Uterus (tissue), 4 donors: Measurements from ENCODE around the gene SCN4A. TPM values are rescaled to one million over a fixed set of nuclear protein-coding genes. Genes with fewer than 3 reads are reported as not detected.

Source experiments
- DNase-seq, 2 donors: peaks; one replicate each; pipeline ENCODE4 v3.0.0-alpha.2; 2019 to 2020
- H3K27ac ChIP-seq, 2 donors: fragments of 200-600 bp; sonication (generic); 1 replicate in 1 of 2; 2 replicates in 1 of 2; pipeline ENCODE4 v1.5.1; 2016 to 2018
- H3K27me3 ChIP-seq, 2 donors: fragments of 200-600 bp; sonication (generic); one replicate each; pipeline ENCODE4 v1.5.1; 2018 to 2019; ENCODE audit warnings: control low read depth in 1 of 2
- H3K36me3 ChIP-seq, 2 donors: fragments of 200-600 bp; sonication (generic); one replicate each; pipeline ENCODE4 v1.5.1; 2019; ENCODE audit warnings: control low read depth in 1 of 2
- H3K4me1 ChIP-seq, 2 donors: fragments of 200-600 bp; sonication (generic); one replicate each; pipeline ENCODE4 v1.5.1; 2018 to 2019; ENCODE audit warnings: control low read depth in 1 of 2
- H3K4me3 ChIP-seq, 2 donors: fragments of 200-600 bp; sonication (generic); 1 replicate in 1 of 2; 2 replicates in 1 of 2; pipeline ENCODE4 v1.5.1; 2018 to 2019; ENCODE audit warnings: mild to moderate bottlenecking in 1 of 2
- H3K9me3 ChIP-seq, 2 donors: fragments of 200-600 bp; sonication (generic); one replicate each; pipeline ENCODE4 v1.5.1; 2019; ENCODE audit warnings: control low read depth in 1 of 2
- CTCF ChIP-seq, 4 experiments: fragments of 200-600 bp in 2 of 4; fragments of 450-650 bp in 2 of 4; sonication (generic) in 2 of 4; IDR thresholded peaks; one replicate each; pipeline ENCODE4 v1.5.1; 2016 to 2019; ENCODE audit warnings: antibody characterized with exemption in 4 of 4, mild to moderate bottlenecking in 2 of 4, moderate library complexity in 1 of 4
- POLR2A ChIP-seq, 2 donors: fragments of 450-650 bp; IDR thresholded peaks; one replicate each; pipeline ENCODE4 v1.6.1; 2016; ENCODE audit warnings: antibody characterized with exemption in 2 of 2, mild to moderate bottlenecking in 1 of 2, moderate library complexity in 1 of 2
- intact Hi-C: fragments of 100-400 bp; cut with DNase I; formaldehyde crosslinking; loops from one replicate; pipeline ENCODE4 v1.15.1; 2023; ENCODE audit warnings: low total_unique reads
- total RNA-seq, 4 donors: library from RNA; depleted of rRNA in 3 of 4; stranded (reverse); fragments of >200 nt in 3 of 4; gene quantifications; one replicate each; pipeline versions ENCODE4 v1.1.0 to v1.2.4, GENCODE V29; 2014 to 2023
- donor health status: DM: yes; HTN: yes; CAD: no.

Gene SCN4A
- total RNA-seq, 4 donors from 2014 or later = 0.14 to 0.24 TPM; not detected in 2

GRCh38 chr17:64016231-64016784 lies 43.6 kb upstream of the SCN4A start:
- TF ChIP-seq POLR2A (IDR thresholded peaks at IDR 0.05) (no peak), CTCF (IDR thresholded peaks at IDR 0.05) (no peak)
- no peaks in the 10 kb centered on the region for H3K4me1 ChIP-seq
- no peaks in the 10 kb centered on the region for H3K27me3 ChIP-seq
- H3K27ac ChIP-seq = peak overlapping the region; percentile 25 to 63
- H3K4me3 ChIP-seq = no peak overlapping the region
- no peak for DNase-seq
- H3K36me3 ChIP-seq = no peaks in the 10 kb centered on the region
- intact Hi-C loops = no loop called here
- H3K9me3 ChIP-seq = no peaks in the 10 kb centered on the region

- Histone ChIP-seq H3K27ac (peak overlapping the region in 1 of 2 donors; percentile 63), H3K36me3 (no peaks in the 10 kb centered on the region), H3K4me3 (no peak overlapping the region), H3K4me1 (no peaks in the 10 kb centered on the region), H3K27me3 (no peaks in the 10 kb centered on the region), H3K9me3 (no peaks in the 10 kb centered on the region)
- TF ChIP-seq CTCF (IDR thresholded peaks at IDR 0.05) (no peak), POLR2A (IDR thresholded peaks at IDR 0.05) (no peak)
- DNase-seq = no peak
- intact Hi-C loops = no loop called here
Observed at GRCh38 chr17:64015447-64015846, 42.7 kb upstream of the SCN4A start.

- intact Hi-C loops = no loop called here
- H3K4me3 ChIP-seq = no peak overlapping the region
- no peak overlapping the region for H3K27ac ChIP-seq
- DNase-seq = no peak
- H3K9me3 ChIP-seq = no peaks in the 10 kb centered on the region
- no peaks in the 10 kb centered on the region for H3K36me3 ChIP-seq
- H3K27me3 ChIP-seq = no peaks in the 10 kb centered on the region
- TF ChIP-seq CTCF (IDR thresholded peaks at IDR 0.05) (no peak), POLR2A (IDR thresholded peaks at IDR 0.05) (no peak)
- H3K4me1 ChIP-seq = no peaks in the 10 kb centered on the region
Observed at GRCh38 chr17:64009571-64010402, 37.1 kb upstream of the SCN4A start.

- intact Hi-C loops = no loop called here
- TF ChIP-seq CTCF (IDR thresholded peaks at IDR 0.05) (no peak), POLR2A (IDR thresholded peaks at IDR 0.05) (no peak)
- H3K4me3 ChIP-seq = no peak overlapping the region
- DNase-seq = no peak
- H3K9me3 ChIP-seq = no peaks in the 10 kb centered on the region
- no peaks in the 10 kb centered on the region for H3K4me1 ChIP-seq
- no peaks in the 10 kb centered on the region for H3K27me3 ChIP-seq
- H3K27ac ChIP-seq = peak overlapping the region in 1 of 2 donors; percentile 46
- H3K36me3 ChIP-seq = no peaks in the 10 kb centered on the region
Observed at GRCh38 chr17:64008830-64009229, 36.1 kb upstream of the SCN4A start.

GRCh38 chr17:64008346-64008745 lies 35.6 kb upstream of the SCN4A start:
- intact Hi-C loops = no loop called here
- H3K27ac ChIP-seq = peak overlapping the region; percentile 36 to 46

More at GRCh38 chr17:64008346-64008745, 35.6 kb upstream of the SCN4A start:
- Histone ChIP-seq H3K4me1 (no peaks in the 10 kb centered on the region), H3K27me3 (no peaks in the 10 kb centered on the region), H3K9me3 (no peaks in the 10 kb centered on the region), H3K4me3 (no peak overlapping the region), H3K36me3 (no peaks in the 10 kb centered on the region)
- DNase-seq = no peak
- TF ChIP-seq POLR2A (IDR thresholded peaks at IDR 0.05) = no peak
- no peak for TF ChIP-seq CTCF (IDR thresholded peaks at IDR 0.05)
